IMR-90 (cell line): ENCODE data around the gene CTIF. TPM values are rescaled to one million over a fixed set of nuclear protein-coding genes. Genes with fewer than 3 reads are reported as not detected.

ENCODE experiments used
- ATAC-seq: fragments of 200-7000 bp; cut with Tn5 transposase; 2 replicates; pipeline ENCODE4 v1.9.1; 2020; ENCODE audit warnings: low read depth, mild to moderate bottlenecking, moderate library complexity
- BruUV-seq: library from RNA; stranded (reverse); fragments of 400-500 nt; replicated peaks from 2 replicates; lab custom pipeline; 2021; lab: Mats Ljungman, UMichigan
- CTCF ChIA-PET: fragments of 300-600 bp; formaldehyde crosslinking; extraction: SDS; loops from one replicate; lab custom pipeline; 2021; ENCODE audit warnings: antibody characterized with exemption; lab: Yijun Ruan, JAX
- POLR2A ChIA-PET: fragments of 300-600 bp; sonication (Branson Sonifier 250); formaldehyde crosslinking; loops from one replicate; lab custom pipeline; 2022; ENCODE audit warnings: antibody characterized with exemption; ENCODE audit not compliant: unreplicated experiment; lab: Charles Lee
- DNase-seq: peaks from one replicate; pipeline ENCODE4 v3.0.0; 2013
- H2AFZ ChIP-seq: replicated peaks from 2 replicates; pipeline ENCODE3; 2013; ENCODE audit warnings: low read length, mild to moderate bottlenecking; ENCODE audit not compliant: poor library complexity
- H2AK5ac ChIP-seq: 2 replicates; pipeline ENCODE4 v1.6.1; 2013; ENCODE audit warnings: low read depth, low read length, inconsistent platforms
- H2AK9ac ChIP-seq: replicated peaks from 2 replicates; pipeline ENCODE3; 2013; ENCODE audit warnings: mild to moderate bottlenecking, low read depth, low read length, moderate library complexity; ENCODE audit not compliant: poor library complexity
- H2BK120ac ChIP-seq: 2 replicates; pipeline ENCODE4 v1.6.1; 2013; ENCODE audit warnings: low read depth, low read length, inconsistent platforms
- H2BK15ac ChIP-seq: 3 replicates; pipeline ENCODE4 v1.6.1; 2013; ENCODE audit warnings: low read depth, low read length, inconsistent platforms
- H2BK20ac ChIP-seq: 2 replicates; pipeline ENCODE4 v1.6.1; 2013; ENCODE audit warnings: low read depth, mild to moderate bottlenecking, inconsistent platforms, low read length, moderate library complexity
- H2BK5ac ChIP-seq: 2 replicates; pipeline ENCODE4 v1.6.1; 2013; ENCODE audit warnings: mild to moderate bottlenecking, low read depth, low read length, inconsistent platforms; ENCODE audit not compliant: poor library complexity, severe bottlenecking
- H3K14ac ChIP-seq: replicated peaks from 2 replicates; pipeline ENCODE4 v1.6.1; 2013; ENCODE audit warnings: low read depth, low read length, inconsistent platforms
- H3K18ac ChIP-seq: 2 replicates; pipeline ENCODE4 v1.6.1; 2013; ENCODE audit warnings: low read depth, low read length, control low read depth
- H3K23ac ChIP-seq: 2 replicates; pipeline ENCODE4 v1.6.1; 2013; ENCODE audit warnings: low read depth, low read length, inconsistent platforms
- H3K27ac ChIP-seq: 2 replicates; pipeline ENCODE4 v1.5.1; 2013; ENCODE audit warnings: mild to moderate bottlenecking, control low read depth, low read length; ENCODE audit not compliant: insufficient read depth
- H3K27me3 ChIP-seq: 2 replicates; pipeline ENCODE4 v1.6.1; 2013; ENCODE audit warnings: low read length; ENCODE audit not compliant: control insufficient read depth, insufficient read depth
- H3K36me3 ChIP-seq: 2 replicates; pipeline ENCODE4 v1.6.1; 2013; ENCODE audit warnings: low read length, mixed read lengths; ENCODE audit not compliant: control insufficient read depth, insufficient read depth
- H3K4ac ChIP-seq: 2 replicates; pipeline ENCODE4 v1.6.1; 2013; ENCODE audit warnings: low read depth, low read length, inconsistent platforms
- H3K4me1 ChIP-seq: 2 replicates; pipeline ENCODE4 v1.6.1; 2013; ENCODE audit warnings: low read length, mixed read lengths; ENCODE audit not compliant: control insufficient read depth, insufficient read depth
- H3K4me2 ChIP-seq: 2 replicates; pipeline ENCODE4 v1.6.1; 2013; ENCODE audit warnings: low read depth, mild to moderate bottlenecking, control low read depth, low read length, moderate library complexity
- H3K4me3 ChIP-seq: 2 replicates; pipeline ENCODE4 v1.5.1; 2013; ENCODE audit warnings: low read depth, mild to moderate bottlenecking, control low read depth, low read length, moderate library complexity; ENCODE audit not compliant: insufficient read depth
- H3K56ac ChIP-seq: 2 replicates; pipeline ENCODE4 v1.6.1; 2013; ENCODE audit warnings: low read length, inconsistent platforms; ENCODE audit not compliant: insufficient read depth; ENCODE audit errors: extremely low read depth
- H3K79me1 ChIP-seq, 2 experiments: 2 replicates each; pipeline ENCODE4 v1.6.1; 2013; ENCODE audit warnings: low read length in 2 of 2, inconsistent platforms in 1 of 2, low read depth in 1 of 2
- H3K9ac ChIP-seq: 2 replicates; pipeline ENCODE4 v1.6.1; 2013; ENCODE audit warnings: low read depth, low read length, control low read depth
- H3K9me1 ChIP-seq: 2 replicates; pipeline ENCODE4 v1.6.1; 2013; ENCODE audit warnings: low read length, inconsistent platforms; ENCODE audit not compliant: insufficient read depth
- H3K9me3 ChIP-seq: 2 replicates; pipeline ENCODE4 v1.6.1; 2013; ENCODE audit warnings: low read length; ENCODE audit not compliant: control insufficient read depth, insufficient read depth
- H4K20me1 ChIP-seq: 2 replicates; pipeline ENCODE4 v1.6.1; 2013; ENCODE audit warnings: low read length, inconsistent platforms; ENCODE audit not compliant: insufficient read depth
- H4K5ac ChIP-seq: 2 replicates; pipeline ENCODE4 v1.6.1; 2013; ENCODE audit warnings: mild to moderate bottlenecking, low read depth, low read length, control low read depth
- H4K8ac ChIP-seq, 2 experiments: 2 replicates each; pipeline ENCODE4 v1.6.1; 2013; ENCODE audit warnings: low read depth in 2 of 2, low read length in 2 of 2, control low read depth in 1 of 2, inconsistent platforms in 1 of 2
- H4K91ac ChIP-seq: 2 replicates; pipeline ENCODE4 v1.6.1; 2013; ENCODE audit warnings: low read depth, low read length, inconsistent platforms; ENCODE audit not compliant: insufficient read depth
- BHLHE40 ChIP-seq: fragments of 150-350 bp; IDR thresholded peaks from 2 replicates; pipeline ENCODE4 v1.6.1; 2016; ENCODE audit warnings: mild to moderate bottlenecking, low read depth, low read length
- CHD1 ChIP-seq: IDR thresholded peaks from 2 replicates; pipeline ENCODE4 v1.6.1; 2012; ENCODE audit warnings: low read depth, low read length, improper control_type of control experiment
- FOS ChIP-seq: fragments of 150-350 bp; IDR thresholded peaks from 2 replicates; pipeline ENCODE4 v1.6.1; 2016; ENCODE audit warnings: low read depth, low read length
- MAFK ChIP-seq: IDR thresholded peaks from 2 replicates; pipeline ENCODE4 v1.6.1; 2012; ENCODE audit warnings: low read depth, low read length, improper control_type of control experiment
- MAZ ChIP-seq: IDR thresholded peaks from 2 replicates; pipeline ENCODE4 v1.6.1; 2012; ENCODE audit warnings: low read depth, mild to moderate bottlenecking, low read length, improper control_type of control experiment, moderate library complexity, borderline replicate concordance
- NFE2L2 ChIP-seq: fragments of 150-350 bp; IDR thresholded peaks from 2 replicates; pipeline ENCODE4 v1.6.1; 2016; ENCODE audit warnings: low read depth, mild to moderate bottlenecking, low read length
- POLR2A ChIP-seq: IDR thresholded peaks from 2 replicates; pipeline ENCODE4 v1.6.1; 2012; ENCODE audit warnings: mild to moderate bottlenecking, low read depth, low read length
- RAD21 ChIP-seq: IDR thresholded peaks from 2 replicates; pipeline ENCODE4 v1.6.1; 2012; ENCODE audit warnings: low read length, improper control_type of control experiment
- RCOR1 ChIP-seq: IDR thresholded peaks from 2 replicates; pipeline ENCODE4 v1.6.1; 2012; ENCODE audit warnings: mild to moderate bottlenecking, low read length, improper control_type of control experiment; ENCODE audit not compliant: insufficient replicate concordance
- SMC3 ChIP-seq: fragments of 150-350 bp; IDR thresholded peaks from 2 replicates; pipeline ENCODE4 v1.6.1; 2016; ENCODE audit warnings: low read depth, mild to moderate bottlenecking, antibody characterized with exemption, low read length, moderate library complexity
- whole genome bisulfite sequencing, 2 experiments: methylation state at CpG; one replicate each; pipeline versions ENCODE4 v1.1.5 to v1.1.7; 2013; ENCODE audit warnings: missing lambda C conversion rate in 2 of 2; ENCODE audit not compliant: insufficient read length in 1 of 2; ENCODE audit errors: extremely low coverage in 2 of 2; 5-methylcytosine and 5-hydroxymethylcytosine counted together
- dilution Hi-C: fragments of 300-500 bp; cut with HindIII; formaldehyde crosslinking; loops from one replicate; pipeline ENCODE4 v1.14.3; 2018; ENCODE audit warnings: low sequenced_read_pairs; ENCODE audit not compliant: unreplicated experiment
- in situ Hi-C: fragments of 300-500 bp; cut with MboI; formaldehyde crosslinking; loops from 3 replicates; pipeline ENCODE4 v1.14.3; 2019; ENCODE audit warnings: low sequenced_read_pairs, inconsistent platforms, mixed read lengths
- intact Hi-C: fragments of 100-400 bp; cut with micrococcal nuclease; formaldehyde crosslinking; loops from 2 replicates; pipeline ENCODE4 v1.10.0; 2022
- polyA plus RNA-seq, 3 experiments: library from polyadenylated mRNA; depleted of rRNA; stranded (reverse); fragments of >200 nt; gene quantifications; 2 replicates each; pipeline ENCODE4 v1.2.3, GENCODE V29; 2012; ENCODE audit warnings: low replicate concordance in 1 of 3
- total RNA-seq: library from RNA; depleted of rRNA; stranded (reverse); fragments of >200 nt; gene quantifications from 2 replicates; pipeline ENCODE4 v1.2.3, GENCODE V29; 2012

The CTIF gene
- total and polyA plus RNA-seq, 2 of the 4 experiments (the other 2 are of a cell fraction), result 25.1 to 57.0 TPM

DNA sequence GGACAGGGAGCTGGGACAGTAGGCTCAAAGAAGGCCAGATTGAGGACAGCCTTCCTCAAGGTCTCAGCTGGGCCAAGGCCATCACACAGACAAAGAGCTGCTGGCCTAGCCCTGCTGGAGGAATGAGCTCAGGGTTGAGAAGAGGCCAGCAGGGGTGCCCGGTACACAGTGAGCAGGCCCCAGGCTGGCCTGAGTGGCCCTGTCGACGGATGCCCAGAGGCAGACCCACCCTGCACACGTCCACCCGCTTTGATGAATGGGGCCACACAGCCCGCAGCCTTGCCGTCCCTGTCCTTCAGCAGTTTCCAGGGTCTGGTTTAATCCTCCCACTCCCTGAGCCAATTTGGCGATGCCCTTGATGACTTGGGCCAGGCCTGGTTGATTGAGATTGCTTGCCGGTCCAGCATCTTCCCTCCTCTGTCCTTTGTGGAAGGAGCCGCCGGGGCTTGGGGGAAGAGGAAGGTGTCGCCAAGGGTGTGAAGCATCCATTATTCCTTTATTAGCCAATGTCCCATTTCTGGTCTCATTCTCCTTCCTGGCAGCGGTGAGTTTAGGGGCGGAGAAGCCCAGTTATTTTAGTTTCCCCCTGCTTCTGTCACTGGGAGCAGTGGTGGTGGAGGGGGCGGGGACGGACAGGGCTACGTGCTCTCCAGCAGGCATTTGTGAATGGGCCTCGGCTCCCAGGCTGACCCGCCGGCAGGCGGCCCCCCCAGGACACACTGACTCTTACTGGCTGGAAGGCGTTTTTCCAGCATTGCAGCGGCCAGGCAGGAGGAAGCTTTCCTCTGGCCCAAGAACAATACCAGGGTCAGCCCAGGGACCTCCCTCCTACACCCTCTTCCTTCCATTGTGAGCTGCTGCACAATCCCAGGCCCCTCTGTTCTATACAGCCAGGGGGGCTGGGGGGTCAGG lies 141.8 kb downstream of the CTIF start:
- peak overlapping the region; percentile 35 for H2AK9ac ChIP-seq
- BruUV-seq, result no TSS peak
- peaks cover 45% of the 10 kb centered on the region for H4K20me1 ChIP-seq
- intact Hi-C loops, result no loop called here
- no peak overlapping the region for H2BK15ac ChIP-seq
- H3K27ac ChIP-seq, result no peak overlapping the region
- no peak overlapping the region for H3K14ac ChIP-seq
- no peak overlapping the region for H3K4me3 ChIP-seq
- DNase-seq (no peak), ATAC-seq (no peak)
- no peaks in the 10 kb centered on the region for H3K27me3 ChIP-seq
- H2AK5ac ChIP-seq, result no peak overlapping the region
- TF ChIP-seq NFE2L2 (no peak), MAFK (no peak), POLR2A (no peak), RCOR1 (no peak), RAD21 (no peak), FOS (no peak), CHD1 (no peak), MAZ (no peak), SMC3 (no peak), BHLHE40 (no peak)
- H3K4me1 ChIP-seq, result peaks cover 10% of the 10 kb centered on the region
- H3K56ac ChIP-seq, result no peak overlapping the region
- H2BK20ac ChIP-seq, result no peak overlapping the region
- in situ Hi-C loops, result no loop called here
- WGBS, 2 experiments, result 97% methylated on average over 6 of the region's 23 CpGs; no CpG with 5 or more reads in 1 of the 2 experiments
- H4K5ac ChIP-seq, result no peak overlapping the region
- ChIA-PET CTCF (no interaction called here), POLR2A (no interaction called here)
- H4K91ac ChIP-seq, result no peak overlapping the region; the same call in 1 of the 2 replicates
- no peak overlapping the region for H3K23ac ChIP-seq
- H3K36me3 ChIP-seq, result peaks cover 32% of the 10 kb centered on the region
- H3K9me3 ChIP-seq, result no peaks in the 10 kb centered on the region
- no peak overlapping the region for H2BK120ac ChIP-seq
- peaks cover 17% of the 10 kb centered on the region; the same call in 1 of the 2 replicates for H3K9me1 ChIP-seq
- no peak overlapping the region for H2BK5ac ChIP-seq
- H3K4me2 ChIP-seq, result no peak overlapping the region
- no peak overlapping the region for H3K18ac ChIP-seq
- H3K4ac ChIP-seq, result no peak overlapping the region
- H4K8ac ChIP-seq, result no peak overlapping the region
- peaks cover 33 to 80% of the 10 kb centered on the region in 2 experiments for H3K79me1 ChIP-seq
- dilution Hi-C loops, result no loop called here
- H2AFZ ChIP-seq, result no peak overlapping the region
- no peak overlapping the region for H3K9ac ChIP-seq
